Articular chondrocyte of knee joint (primary cell): Measurements from ENCODE around the gene NUDT2. TPM values are rescaled to one million over a fixed set of nuclear protein-coding genes. Genes with fewer than 3 reads are reported as not detected.

Source experiments
- small RNA-seq: library from RNA; depleted of rRNA; stranded (forward); fragments of <200 nt; gene quantifications from one replicate; pipeline ENCODE3, GENCODE V24; 2012
- total RNA-seq: library from RNA; depleted of rRNA; stranded (reverse); fragments of >200 nt; gene quantifications from 2 replicates; pipeline ENCODE4 v1.2.3, GENCODE V29; 2012

NUDT2 gene
- 19.2 and 42.3 TPM in 2 replicates for total RNA-seq

GRCh38 chr9:34328987-34329832 lies at the start of gene NUDT2, which contains the start of gene KIF24:
Gene NUDT2, plus strand, starts transcription at chr9:34329569. Its CDS starts 9,471 bp downstream, at chr9:34339040.
Gene KIF24, minus strand, starts transcription at chr9:34329268. Its CDS starts 17,922 bp downstream, at chr9:34311346.

GRCh38 chr9:34376596-34377403 lies 47.4 kb downstream of the NUDT2 start, which contains the start of gene MYORG:
Gene MYORG, minus strand, starts transcription at chr9:34376898. Its CDS starts 3,955 bp downstream, at chr9:34372943.

Small RNA genes within 50 kb of the gene (small RNA-seq; reads per million reads assigned to genes)
- not detected for gene RF00019
- not detected for gene RNU2-50P

Other genes with a start within 250 kb of the NUDT2 start
- gene DCAF12, start 202.9 kb upstream of the NUDT2 start, total RNA-seq = 22.7 and 23.3 TPM in 2 replicates
- 39.3 and 48.4 TPM in 2 replicates for gene UBAP1, start 150.5 kb upstream of the NUDT2 start, total RNA-seq
- 2.1 and 2.8 TPM in 2 replicates for gene KIF24, start 301 bp upstream of the NUDT2 start, total RNA-seq
- gene MYORG, start 47.3 kb downstream of the NUDT2 start, total RNA-seq = 1.6 and 1.7 TPM in 2 replicates
- 6.6 and 7.7 TPM in 2 replicates for gene FAM219A, start 129.0 kb downstream of the NUDT2 start, total RNA-seq
- 0.26 TPM in 1 of 2 replicates, not detected in the other for gene DNAI1, start 129.2 kb downstream of the NUDT2 start, total RNA-seq
- gene ENHO, start 193.4 kb downstream of the NUDT2 start, total RNA-seq = 0.32 and 0.39 TPM in 2 replicates